Subcutaneous abdominal adipose tissue (tissue), 5 donors: ENCODE measurements around the gene CGB5.
"Not testable (repeated sequence)": the region's sequence is repeated elsewhere in the genome, so short reads cannot be mapped to it uniquely, and the experiment has no call there.

Source experiments
- H3K27ac ChIP-seq: one replicate; pipeline ENCODE4 v1.7.0; 2013; ENCODE audit warnings: low read depth, mild to moderate bottlenecking, inconsistent platforms, low read length, moderate library complexity
- H3K27me3 ChIP-seq, 5 donors: one replicate each; pipeline ENCODE4 v1.7.0; 2013; ENCODE audit warnings: low read length in 5 of 5, inconsistent platforms in 1 of 5; ENCODE audit not compliant: control insufficient read depth in 5 of 5, insufficient read depth in 4 of 5
- H3K36me3 ChIP-seq, 5 donors: one replicate each; pipeline ENCODE4 v1.7.0; 2013; ENCODE audit warnings: low read length in 5 of 5; ENCODE audit not compliant: control insufficient read depth in 5 of 5, insufficient read depth in 5 of 5
- H3K4me1 ChIP-seq, 5 donors: one replicate each; pipeline ENCODE4 v1.7.0; 2013; ENCODE audit warnings: low read length in 5 of 5, mild to moderate bottlenecking in 3 of 5, moderate library complexity in 1 of 5; ENCODE audit not compliant: control insufficient read depth in 5 of 5, insufficient read depth in 5 of 5
- H3K4me3 ChIP-seq, 5 donors: one replicate each; pipeline ENCODE4 v1.7.0; 2013; ENCODE audit warnings: low read length in 5 of 5, low read depth in 1 of 5
- H3K9ac ChIP-seq, 5 donors: one replicate each; pipeline ENCODE4 v1.7.0; 2013; ENCODE audit warnings: low read length in 5 of 5, mild to moderate bottlenecking in 4 of 5, moderate library complexity in 3 of 5
- H3K9me3 ChIP-seq, 5 donors: one replicate each; pipeline ENCODE4 v1.7.0; 2013; ENCODE audit warnings: low read length in 5 of 5; ENCODE audit not compliant: control insufficient read depth in 5 of 5
- donor health status: healthy.
- donor health status: healthy.
- donor health status: healthy.
- donor health status: healthy.
- donor health status: healthy.

Gene CGB5

GRCh38 chr19:49038111-49038510 is 5.5 kb upstream of the CGB5 start:
- H3K9me3 ChIP-seq, H3K36me3 ChIP-seq, H3K27me3 ChIP-seq, H3K4me3 ChIP-seq, H3K9ac ChIP-seq, H3K4me1 ChIP-seq, H3K27ac ChIP-seq: not testable (repeated sequence)

DNA sequence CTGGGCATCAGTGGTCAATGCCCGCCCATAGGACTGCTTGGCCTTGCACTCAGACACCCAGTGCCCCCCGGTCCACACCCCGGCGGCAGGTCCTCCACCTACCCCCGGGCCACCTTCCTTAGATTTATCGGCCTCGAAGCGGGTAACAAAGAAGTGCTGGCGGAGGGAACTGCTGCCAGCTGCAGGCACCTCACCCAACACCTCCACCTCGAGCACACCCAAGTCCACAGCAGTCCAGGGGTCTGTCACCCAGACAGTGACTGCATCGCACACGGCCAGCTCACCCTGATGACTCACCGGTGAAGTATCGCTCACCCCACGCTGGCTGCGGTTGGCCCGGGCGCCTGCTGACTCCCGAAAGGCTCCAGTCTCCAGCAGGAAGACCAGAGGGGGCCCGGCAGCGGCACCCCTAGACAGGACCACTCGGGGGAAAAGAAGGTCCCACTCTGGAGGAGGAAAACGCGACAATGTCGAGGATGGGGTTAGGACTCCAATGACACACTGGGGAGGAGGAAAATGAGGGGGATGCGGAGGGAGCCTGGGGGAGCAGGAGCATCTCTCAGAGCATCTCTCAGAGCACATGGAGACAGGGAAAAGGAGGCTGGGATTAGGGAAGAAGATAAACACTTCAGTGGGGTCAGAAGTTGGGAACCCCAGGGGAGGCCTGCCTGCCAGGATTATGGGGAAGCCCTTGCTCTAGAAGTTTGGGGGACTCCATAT is 4.9 kb upstream of the CGB5 start:
- not testable (repeated sequence) for H3K27ac ChIP-seq, H3K36me3 ChIP-seq, H3K9ac ChIP-seq

GRCh38 chr19:49039736-49040135 is 3.9 kb upstream of the CGB5 start:
- H3K4me1 ChIP-seq, H3K27ac ChIP-seq, H3K4me3 ChIP-seq, H3K36me3 ChIP-seq, H3K9ac ChIP-seq, H3K27me3 ChIP-seq, H3K9me3 ChIP-seq: not testable (repeated sequence)

More for the DNA sequence above, 4.9 kb upstream of the CGB5 start:
- H3K4me1 ChIP-seq, H3K9me3 ChIP-seq, H3K27me3 ChIP-seq, H3K4me3 ChIP-seq: not testable (repeated sequence)

DNA sequence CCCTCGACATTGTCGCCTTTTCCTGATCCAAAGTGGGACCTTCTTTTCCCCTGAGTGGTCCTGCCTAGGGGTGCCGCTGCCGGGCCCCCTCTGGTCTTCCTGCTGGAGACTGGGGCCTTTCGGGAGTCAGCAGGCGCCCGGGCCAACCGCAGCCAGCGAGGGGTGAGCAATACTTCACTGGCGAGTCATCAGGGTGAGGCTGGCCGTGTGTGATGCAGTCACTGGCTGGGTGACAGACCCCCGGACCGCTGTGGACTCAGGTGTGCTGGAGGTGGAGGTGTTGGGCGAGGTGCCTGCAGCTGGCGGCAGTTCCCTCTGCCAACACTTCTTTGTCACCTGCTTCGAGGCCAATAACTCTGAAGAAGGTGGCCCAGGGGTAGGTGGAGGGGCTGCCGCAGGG is 1.5 kb upstream of the CGB5 start:
- H3K4me3 ChIP-seq = no peak overlapping the region
- H3K27ac ChIP-seq = no peak overlapping the region
- no peaks in the 10 kb centered on the region for H3K4me1 ChIP-seq
- no peaks in the 10 kb centered on the region for H3K36me3 ChIP-seq
- H3K9me3 ChIP-seq = no peaks in the 10 kb centered on the region
- H3K9ac ChIP-seq = no peak overlapping the region
- H3K27me3 ChIP-seq = no peaks in the 10 kb centered on the region

GRCh38 chr19:49042666-49043065 is 982 bp upstream of the CGB5 start:
- not testable (repeated sequence) for H3K27me3 ChIP-seq, H3K36me3 ChIP-seq, H3K4me3 ChIP-seq, H3K9me3 ChIP-seq, H3K27ac ChIP-seq, H3K4me1 ChIP-seq, H3K9ac ChIP-seq

- H3K9me3 ChIP-seq, H3K27me3 ChIP-seq, H3K4me3 ChIP-seq, H3K9ac ChIP-seq, H3K36me3 ChIP-seq, H3K4me1 ChIP-seq, H3K27ac ChIP-seq: not testable (repeated sequence)
Measured at GRCh38 chr19:49049011-49049410, 5.4 kb downstream of the CGB5 start, which contains the start of gene CGB8. TSS of gene CGB8 (minus strand) at chr19:49049111. CDS start at chr19:49048739, 372 bp downstream.

GRCh38 chr19:49049834-49050233 is 6.2 kb downstream of the CGB5 start:
- H3K9ac ChIP-seq, H3K4me3 ChIP-seq, H3K9me3 ChIP-seq, H3K27ac ChIP-seq, H3K36me3 ChIP-seq, H3K27me3 ChIP-seq, H3K4me1 ChIP-seq: not testable (repeated sequence)

DNA sequence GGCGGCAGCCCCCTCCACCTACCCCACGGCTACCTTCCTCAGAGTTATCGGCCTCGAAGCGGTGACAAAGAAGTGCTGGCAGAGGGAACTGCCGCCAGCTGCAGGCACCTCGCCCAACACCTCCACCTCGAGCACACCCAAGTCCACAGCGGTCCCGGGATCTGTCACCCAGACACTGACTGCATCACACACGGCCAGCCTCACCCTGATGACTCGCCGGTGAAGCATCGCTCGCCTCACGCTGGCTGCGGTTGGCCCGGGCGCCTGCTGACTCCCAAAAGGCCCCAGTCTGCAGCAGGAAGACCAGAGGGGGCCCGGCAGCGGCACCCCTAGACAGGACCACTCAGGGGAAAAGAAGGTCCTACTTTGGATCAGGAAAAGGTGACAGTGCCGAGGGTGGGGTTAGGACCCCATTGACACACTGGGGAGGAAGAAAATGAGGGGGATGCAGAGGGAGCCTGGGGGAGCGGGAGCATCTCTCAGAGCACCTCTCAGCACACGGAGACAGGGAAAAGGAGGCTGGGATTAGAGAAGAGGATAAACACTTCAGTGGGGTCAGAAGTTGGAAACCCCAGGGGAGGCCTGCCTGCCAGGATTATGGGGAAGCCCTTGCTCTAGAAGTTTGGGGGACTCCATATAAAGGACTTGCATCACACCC is 6.9 kb downstream of the CGB5 start:
- H3K36me3 ChIP-seq, H3K4me1 ChIP-seq: not testable (repeated sequence)

GRCh38 chr19:49056101-49056901 is 12.7 kb downstream of the CGB5 start:
- H3K36me3 ChIP-seq = no peaks in the 10 kb centered on the region
- peaks cover 0 to 25% (median 20%) of the 10 kb centered on the region in 5 donors for H3K4me1 ChIP-seq
- H3K27me3 ChIP-seq = peaks cover 2 to 29% (median 19%) of the 10 kb centered on the region in 5 donors
- H3K9ac ChIP-seq = peak overlapping the region in 4 of 5 donors; percentile 51 to 74 (median 57)
- H3K27ac ChIP-seq = no peak overlapping the region
- H3K4me3 ChIP-seq = peak overlapping the region; percentile 60 to 76 (median 66)
- H3K9me3 ChIP-seq = no peaks in the 10 kb centered on the region

More for the DNA sequence above, 6.9 kb downstream of the CGB5 start:
- H3K9ac ChIP-seq, H3K4me3 ChIP-seq, H3K27ac ChIP-seq, H3K9me3 ChIP-seq, H3K27me3 ChIP-seq: not testable (repeated sequence)
